ENCODE data around the gene NPFFR1. TPM values are rescaled to one million over a fixed set of nuclear protein-coding genes. Genes with fewer than 3 reads are reported as not detected.

Gene NPFFR1
- total and polyA plus RNA-seq, 10 of the 15 experiments (the other 5 are each of a cell fraction or from before 2014, with no cell fraction given), result 0.03 TPM; not detected in 9

DNA sequence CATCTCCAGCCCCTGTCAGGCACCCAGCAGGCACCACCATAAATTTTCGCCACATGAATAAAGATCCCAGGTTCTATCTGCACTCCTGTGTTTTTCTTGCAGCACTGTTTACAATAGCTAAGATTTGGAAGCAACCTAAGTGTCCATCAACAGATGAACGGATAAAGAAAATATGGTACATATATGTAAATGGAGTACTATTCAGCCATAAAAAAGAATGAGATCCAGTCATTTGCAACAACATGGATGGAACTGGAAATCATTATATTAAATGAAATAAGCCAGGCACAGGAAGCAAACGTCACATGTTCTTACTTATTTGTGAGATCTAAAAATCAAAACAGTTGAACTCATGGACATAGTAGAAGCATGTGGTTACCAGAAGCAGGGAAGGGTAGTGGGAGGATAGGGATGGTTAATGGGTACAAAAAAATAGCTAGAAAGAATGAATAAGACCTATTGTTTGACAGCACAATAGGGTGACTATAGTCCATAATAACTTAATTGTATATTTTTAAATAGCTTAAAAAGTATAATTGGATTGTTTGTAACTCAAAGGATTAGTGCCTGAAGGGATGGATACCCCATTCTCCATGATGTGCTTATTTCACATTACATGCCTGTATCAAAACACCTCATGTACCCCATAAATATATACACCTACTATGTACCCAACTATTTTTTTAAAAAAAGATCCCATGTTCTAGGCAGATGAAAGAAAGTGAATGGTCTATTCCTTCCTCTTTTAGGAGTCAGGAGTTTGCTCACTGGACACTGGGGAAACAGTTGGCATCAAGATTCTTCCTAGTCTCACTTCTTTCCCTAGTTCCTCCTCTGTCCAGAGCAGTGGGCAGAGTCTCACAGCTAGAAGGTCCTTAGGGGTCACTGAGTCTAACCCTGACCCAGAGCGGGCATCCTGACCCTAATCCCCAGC is 1.0 kb upstream of the NPFFR1 start:
- H3K4me2 ChIP-seq (ENCODE audit: control insufficient read depth, insufficient read depth), result no peak overlapping the region
- ChIA-PET POLR2A (interaction anchor here (0.5 to 0.6 kb wide), 2 partner anchors 9 to 53 kb away, joined by 3 to 4 read pairs; no protein-coding TSS in a partner anchor), CTCF (interaction anchor here (1.0 to 2.8 kb wide), 3 partner anchors 12 to 79 kb away, joined by 3 to 12 read pairs (median 10); no protein-coding TSS in a partner anchor), RAD21 (ENCODE audit: unreplicated experiment) (interaction anchor here (0.6 to 1.6 kb wide), 5 partner anchors 8 to 79 kb away, joined by 3 to 4 read pairs (median 3); no protein-coding TSS in a partner anchor), SMC1A (ENCODE audit: uncharacterized antibody, unreplicated experiment) (interaction anchor here (0.7 to 1.9 kb wide), 4 partner anchors 8 to 121 kb away, joined by 3 to 6 read pairs (median 4); no protein-coding TSS in a partner anchor)
- FAIRE-seq (no peak), DNase-seq (ENCODE audit: low read depth, low spot score) (no peak), ATAC-seq (no peak)
- H3K9me3 ChIP-seq (replicated peaks; ENCODE audit: control insufficient read depth, insufficient read depth, low read length), result no peaks in the 10 kb centered on the region
- H3K36me3 ChIP-seq (ENCODE audit: control insufficient read depth in 2 of 2, insufficient read depth in 2 of 2, low read length in 1 of 2), result no peaks in the 10 kb centered on the region
- no peaks in the 10 kb centered on the region for H3K4me1 ChIP-seq (ENCODE audit: control insufficient read depth, insufficient read depth, low read length)
- no peaks in the 10 kb centered on the region for H4K20me1 ChIP-seq (ENCODE audit: control insufficient read depth, insufficient read depth)
- no TSS peak for BruUV-seq (replicated peaks)
- H3K27me3 ChIP-seq (replicated peaks in 1 of 2; ENCODE audit: control insufficient read depth in 2 of 2, insufficient read depth in 2 of 2, low read length in 1 of 2), result peaks cover 7 to 12% of the 10 kb centered on the region in 2 experiments
- in situ Hi-C loops (cut with MboI), result no loop called here
- no peak overlapping the region for H3K9ac ChIP-seq (ENCODE audit: control insufficient read depth, insufficient read depth, low read length)
- H3K79me2 ChIP-seq (ENCODE audit: control insufficient read depth, insufficient read depth, low read length), result no peaks in the 10 kb centered on the region
- H3K27ac ChIP-seq (ENCODE audit: control insufficient read depth, insufficient read depth), result no peak overlapping the region
- WGBS (ENCODE audit: insufficient coverage, insufficient replicate concordance, low lambda C conversion rate, missing lambda C conversion rate), result 58% methylated on average over 4 of the region's 4 CpGs
- intact Hi-C loops (cut with micrococcal nuclease; ENCODE audit: unreplicated experiment), result no loop called here
- no peak overlapping the region for H2AFZ ChIP-seq (ENCODE audit: control insufficient read depth, low read depth, low read length)
- no peak overlapping the region for H3K4me3 ChIP-seq
- no peak for TF ChIP-seq NR2C2 (IDR thresholded peaks at IDR 0.05; ENCODE audit: borderline replicate concordance, control insufficient read depth, insufficient read length, low read depth)
- TF ChIP-seq, protein P1, sequence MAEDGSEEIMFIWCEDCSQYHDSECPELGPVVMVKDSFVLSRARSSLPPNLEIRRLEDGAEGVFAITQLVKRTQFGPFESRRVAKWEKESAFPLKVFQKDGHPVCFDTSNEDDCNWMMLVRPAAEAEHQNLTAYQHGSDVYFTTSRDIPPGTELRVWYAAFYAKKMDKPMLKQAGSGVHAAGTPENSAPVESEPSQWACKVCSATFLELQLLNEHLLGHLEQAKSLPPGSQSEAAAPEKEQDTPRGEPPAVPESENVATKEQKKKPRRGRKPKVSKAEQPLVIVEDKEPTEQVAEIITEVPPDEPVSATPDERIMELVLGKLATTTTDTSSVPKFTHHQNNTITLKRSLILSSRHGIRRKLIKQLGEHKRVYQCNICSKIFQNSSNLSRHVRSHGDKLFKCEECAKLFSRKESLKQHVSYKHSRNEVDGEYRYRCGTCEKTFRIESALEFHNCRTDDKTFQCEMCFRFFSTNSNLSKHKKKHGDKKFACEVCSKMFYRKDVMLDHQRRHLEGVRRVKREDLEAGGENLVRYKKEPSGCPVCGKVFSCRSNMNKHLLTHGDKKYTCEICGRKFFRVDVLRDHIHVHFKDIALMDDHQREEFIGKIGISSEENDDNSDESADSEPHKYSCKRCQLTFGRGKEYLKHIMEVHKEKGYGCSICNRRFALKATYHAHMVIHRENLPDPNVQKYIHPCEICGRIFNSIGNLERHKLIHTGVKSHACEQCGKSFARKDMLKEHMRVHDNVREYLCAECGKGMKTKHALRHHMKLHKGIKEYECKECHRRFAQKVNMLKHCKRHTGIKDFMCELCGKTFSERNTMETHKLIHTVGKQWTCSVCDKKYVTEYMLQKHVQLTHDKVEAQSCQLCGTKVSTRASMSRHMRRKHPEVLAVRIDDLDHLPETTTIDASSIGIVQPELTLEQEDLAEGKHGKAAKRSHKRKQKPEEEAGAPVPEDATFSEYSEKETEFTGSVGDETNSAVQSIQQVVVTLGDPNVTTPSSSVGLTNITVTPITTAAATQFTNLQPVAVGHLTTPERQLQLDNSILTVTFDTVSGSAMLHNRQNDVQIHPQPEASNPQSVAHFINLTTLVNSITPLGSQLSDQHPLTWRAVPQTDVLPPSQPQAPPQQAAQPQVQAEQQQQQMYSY (CRISPR knock-in tag; IDR thresholded peaks at IDR 0.05), result no peak
- no peak for TF ChIP-seq SMAD1 (IDR thresholded peaks at IDR 0.05; ENCODE audit: low read depth, partially characterized antibody)
- no peak for TF ChIP-seq IKZF2 (IDR thresholded peaks at IDR 0.05)
- TF ChIP-seq ZSCAN29 (IDR thresholded peaks at IDR 0.05), result no peak
- no peak for TF ChIP-seq HSF1 (IDR thresholded peaks at IDR 0.05; ENCODE audit: low read depth, low read length)
- TF ChIP-seq ZNF217 (IDR thresholded peaks at IDR 0.05), result no peak
- no peak for TF ChIP-seq WRNIP1 (IDR thresholded peaks at IDR 0.05; ENCODE audit: borderline replicate concordance, low read depth, low read length)
- TF ChIP-seq HDGF (IDR thresholded peaks at IDR 0.05), result no peak
- no peak for TF ChIP-seq FOXK2 (IDR thresholded peaks at IDR 0.05)
- TF ChIP-seq YBX1 (IDR thresholded peaks at IDR 0.05), result no peak
- TF ChIP-seq, protein P2, sequence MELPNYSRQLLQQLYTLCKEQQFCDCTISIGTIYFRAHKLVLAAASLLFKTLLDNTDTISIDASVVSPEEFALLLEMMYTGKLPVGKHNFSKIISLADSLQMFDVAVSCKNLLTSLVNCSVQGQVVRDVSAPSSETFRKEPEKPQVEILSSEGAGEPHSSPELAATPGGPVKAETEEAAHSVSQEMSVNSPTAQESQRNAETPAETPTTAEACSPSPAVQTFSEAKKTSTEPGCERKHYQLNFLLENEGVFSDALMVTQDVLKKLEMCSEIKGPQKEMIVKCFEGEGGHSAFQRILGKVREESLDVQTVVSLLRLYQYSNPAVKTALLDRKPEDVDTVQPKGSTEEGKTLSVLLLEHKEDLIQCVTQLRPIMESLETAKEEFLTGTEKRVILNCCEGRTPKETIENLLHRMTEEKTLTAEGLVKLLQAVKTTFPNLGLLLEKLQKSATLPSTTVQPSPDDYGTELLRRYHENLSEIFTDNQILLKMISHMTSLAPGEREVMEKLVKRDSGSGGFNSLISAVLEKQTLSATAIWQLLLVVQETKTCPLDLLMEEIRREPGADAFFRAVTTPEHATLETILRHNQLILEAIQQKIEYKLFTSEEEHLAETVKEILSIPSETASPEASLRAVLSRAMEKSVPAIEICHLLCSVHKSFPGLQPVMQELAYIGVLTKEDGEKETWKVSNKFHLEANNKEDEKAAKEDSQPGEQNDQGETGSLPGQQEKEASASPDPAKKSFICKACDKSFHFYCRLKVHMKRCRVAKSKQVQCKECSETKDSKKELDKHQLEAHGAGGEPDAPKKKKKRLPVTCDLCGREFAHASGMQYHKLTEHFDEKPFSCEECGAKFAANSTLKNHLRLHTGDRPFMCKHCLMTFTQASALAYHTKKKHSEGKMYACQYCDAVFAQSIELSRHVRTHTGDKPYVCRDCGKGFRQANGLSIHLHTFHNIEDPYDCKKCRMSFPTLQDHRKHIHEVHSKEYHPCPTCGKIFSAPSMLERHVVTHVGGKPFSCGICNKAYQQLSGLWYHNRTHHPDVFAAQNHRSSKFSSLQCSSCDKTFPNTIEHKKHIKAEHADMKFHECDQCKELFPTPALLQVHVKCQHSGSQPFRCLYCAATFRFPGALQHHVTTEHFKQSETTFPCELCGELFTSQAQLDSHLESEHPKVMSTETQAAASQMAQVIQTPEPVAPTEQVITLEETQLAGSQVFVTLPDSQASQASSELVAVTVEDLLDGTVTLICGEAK (IDR thresholded peaks at IDR 0.05; ENCODE audit: borderline replicate concordance), result no peak
